Heart left ventricle (tissue), 13 donors: ENCODE data around the gene NAIP.

Experiments
- CTCF ChIP-seq, 12 donors: fragments of 200-600 bp; sonication (generic) in 4 of 12; IDR thresholded peaks; one replicate each; pipeline versions ENCODE4 v1.5.0 to v1.8.0; 2018 to 2022; ENCODE audit warnings: antibody characterized with exemption in 12 of 12, mild to moderate bottlenecking in 5 of 12
- POLR2A ChIP-seq, 2 donors: fragments of 450-650 bp; IDR thresholded peaks; one replicate each; pipeline ENCODE4 v1.6.1; 2017; ENCODE audit warnings: antibody characterized with exemption in 2 of 2, mild to moderate bottlenecking in 2 of 2, moderate library complexity in 2 of 2
- donor health status: ischemic (EF 13 %, LVEDD 7.1; RV severe dilation, severe dysfunction).
- donor health status: DM: no; HTN: yes; CAD: no.
- donor health status: DM: no; HTN: no; CAD: no.
- donor health status: ischemic (EF 25% LVEDD 6.9; RV normal size, moderate dysfunction).
- donor health status: ischemic (EF 25% LVEDD 5.7; RV mildly dilated, moderate dysfunction).
- donor health status: ischemic (EF 35%, LVEDD 5.7; RV mildly dilated, moderate dysfunction).
- donor health status: nonischemic (EF 11% LVEDD 7.7; RV severe dilation, severe dysfunction).
- donor health status: DM: yes; HTN: yes; CAD: no.
- donor health status: PGD.
- donor health status: ischemic (EF 29% LVEDD 5.4; RV normal size, mild dysfunction).
- donor health status: nonischemic (EF 23%, LVEDD 6.1; RV moderate dilation, normal function).

GRCh38 chr5:71013575-71013974, 11.6 kb downstream of the NAIP start:
- TF ChIP-seq POLR2A (IDR thresholded peaks at IDR 0.05) (no peak), CTCF (IDR thresholded peaks at IDR 0.05) (no peak)
